ENCODE measurements around the gene ANKAR.
"Not testable (repeated sequence)": the region's sequence is repeated elsewhere in the genome, so short reads cannot be mapped to it uniquely, and the experiment has no call there.

ANKAR gene

DNA sequence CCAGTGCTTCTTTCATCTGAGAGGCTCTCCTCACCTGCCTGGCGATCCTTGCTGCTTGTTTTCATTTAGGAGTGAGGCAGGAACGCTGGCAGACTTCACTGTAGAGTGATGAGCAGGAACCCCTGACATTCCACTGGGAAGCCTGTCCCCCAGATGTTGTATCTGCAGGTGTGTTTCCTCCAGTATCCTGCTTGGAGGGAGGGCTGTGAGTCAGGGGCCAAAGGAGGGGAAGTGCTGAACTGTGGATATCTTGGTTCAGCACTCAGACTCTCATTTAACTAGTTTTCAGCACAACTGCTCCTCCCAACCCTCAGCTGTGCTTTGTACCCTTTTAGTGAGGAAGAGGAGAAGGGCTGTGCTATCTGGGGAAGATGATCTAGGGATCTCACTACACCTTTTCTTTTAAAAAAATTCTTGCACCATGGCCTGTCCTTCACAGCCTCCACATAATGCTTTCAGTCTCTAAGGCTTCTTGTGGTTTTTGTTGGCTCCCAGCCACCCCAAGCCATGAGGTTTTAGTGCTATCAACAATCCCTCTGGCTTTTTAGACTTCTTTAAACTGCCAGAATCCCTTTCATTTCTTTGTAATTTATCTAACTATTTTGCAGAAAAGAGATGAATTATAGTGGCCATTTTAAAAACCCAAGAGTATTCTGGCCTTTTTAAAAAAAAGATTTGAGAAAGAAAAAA is 11.2 kb downstream of the ANKAR start:
- TF ChIP-seq EZH2phosphoT487 (IDR thresholded peaks at IDR 0.05; ENCODE audit: borderline replicate concordance, low read length): no peak
- TF ChIP-seq, protein P1, sequence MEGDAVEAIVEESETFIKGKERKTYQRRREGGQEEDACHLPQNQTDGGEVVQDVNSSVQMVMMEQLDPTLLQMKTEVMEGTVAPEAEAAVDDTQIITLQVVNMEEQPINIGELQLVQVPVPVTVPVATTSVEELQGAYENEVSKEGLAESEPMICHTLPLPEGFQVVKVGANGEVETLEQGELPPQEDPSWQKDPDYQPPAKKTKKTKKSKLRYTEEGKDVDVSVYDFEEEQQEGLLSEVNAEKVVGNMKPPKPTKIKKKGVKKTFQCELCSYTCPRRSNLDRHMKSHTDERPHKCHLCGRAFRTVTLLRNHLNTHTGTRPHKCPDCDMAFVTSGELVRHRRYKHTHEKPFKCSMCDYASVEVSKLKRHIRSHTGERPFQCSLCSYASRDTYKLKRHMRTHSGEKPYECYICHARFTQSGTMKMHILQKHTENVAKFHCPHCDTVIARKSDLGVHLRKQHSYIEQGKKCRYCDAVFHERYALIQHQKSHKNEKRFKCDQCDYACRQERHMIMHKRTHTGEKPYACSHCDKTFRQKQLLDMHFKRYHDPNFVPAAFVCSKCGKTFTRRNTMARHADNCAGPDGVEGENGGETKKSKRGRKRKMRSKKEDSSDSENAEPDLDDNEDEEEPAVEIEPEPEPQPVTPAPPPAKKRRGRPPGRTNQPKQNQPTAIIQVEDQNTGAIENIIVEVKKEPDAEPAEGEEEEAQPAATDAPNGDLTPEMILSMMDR (IDR thresholded peaks at IDR 0.05; ENCODE audit: low read depth, low read length, poor library complexity, severe bottlenecking): no peak
- Histone ChIP-seq H3K4me3 (ENCODE audit: low read length) (no peak overlapping the region), H3F3A (ENCODE audit: control insufficient read depth, insufficient read depth) (no peaks in the 10 kb centered on the region), H4K20me1 (ENCODE audit: control insufficient read depth, insufficient read depth, low read depth, low read length) (no peaks in the 10 kb centered on the region), H3K27me3 (ENCODE audit: control insufficient read depth, low read length) (no peaks in the 10 kb centered on the region), H3K36me3 (ENCODE audit: control insufficient read depth, low read length) (no peaks in the 10 kb centered on the region), H3K27ac (ENCODE audit: low read depth, low read length) (no peak overlapping the region), H3K9me3 (ENCODE audit: control insufficient read depth, insufficient read depth, low read length) (no peaks in the 10 kb centered on the region), H3K9me2 (replicated peaks; ENCODE audit: control insufficient read depth, low read length) (no peaks in the 10 kb centered on the region), H3K79me2 (ENCODE audit: control insufficient read depth, low read length) (no peaks in the 10 kb centered on the region), H3K4me2 (ENCODE audit: low read length) (no peak overlapping the region), H3K4me1 (ENCODE audit: control insufficient read depth, low read length) (no peaks in the 10 kb centered on the region)

DNA sequence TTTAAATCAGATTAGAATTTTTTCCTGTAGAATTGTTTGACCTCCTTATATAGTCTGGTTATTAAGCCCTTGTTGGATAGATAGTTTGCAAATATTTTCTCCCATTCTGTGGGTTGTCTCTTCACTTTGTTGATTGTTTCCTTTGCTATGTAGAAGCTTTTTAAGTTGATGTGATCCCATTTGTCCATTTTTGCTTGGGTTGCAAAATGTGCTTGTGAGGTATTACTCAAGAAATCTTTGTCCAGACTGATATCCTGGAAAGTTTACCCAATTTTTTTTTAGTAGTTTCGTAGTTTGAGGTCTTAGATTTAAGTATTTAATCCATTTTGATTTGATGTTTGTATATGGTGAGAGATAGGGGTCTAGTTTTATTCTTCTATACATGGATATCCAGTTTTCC is 13.3 kb downstream of the ANKAR start:
- not testable (repeated sequence) for H3F3A ChIP-seq (ENCODE audit: control insufficient read depth, insufficient read depth); H3K79me2 ChIP-seq (ENCODE audit: control insufficient read depth, low read length); H3K4me1 ChIP-seq (ENCODE audit: control insufficient read depth, low read length); H3K4me3 ChIP-seq (ENCODE audit: low read length); H3K36me3 ChIP-seq (ENCODE audit: control insufficient read depth, low read length); H3K4me2 ChIP-seq (ENCODE audit: low read length); H3K27ac ChIP-seq (ENCODE audit: low read depth, low read length); H4K20me1 ChIP-seq (ENCODE audit: control insufficient read depth, insufficient read depth, low read depth, low read length); H3K27me3 ChIP-seq (ENCODE audit: control insufficient read depth, low read length); H3K9me3 ChIP-seq (ENCODE audit: control insufficient read depth, insufficient read depth, low read length); H3K9me2 ChIP-seq (replicated peaks; ENCODE audit: control insufficient read depth, low read length)

DNA sequence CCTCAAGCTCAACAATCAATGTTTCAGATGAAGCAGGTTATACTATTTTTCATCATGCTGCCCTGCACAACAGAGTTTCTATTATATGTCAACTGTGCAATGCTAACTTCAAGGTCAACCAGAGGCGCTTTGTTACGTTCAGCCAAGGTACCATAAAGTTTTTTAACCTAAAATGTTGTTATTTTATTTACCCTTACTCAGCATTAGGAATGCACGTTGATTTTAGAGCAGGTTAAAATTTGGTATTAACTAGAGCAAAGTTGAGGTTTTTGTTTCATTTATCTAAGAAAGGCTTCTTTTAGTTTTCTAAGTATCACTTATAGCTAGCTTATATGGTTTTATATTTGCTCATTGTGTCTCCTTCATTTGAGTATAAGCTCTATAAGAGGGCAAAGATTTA is 21.8 kb downstream of the ANKAR start:
- Histone ChIP-seq H3K4me1 (ENCODE audit: control insufficient read depth, low read length) (no peaks in the 10 kb centered on the region), H3K4me2 (ENCODE audit: low read length) (no peak overlapping the region), H3K9me2 (replicated peaks; ENCODE audit: control insufficient read depth, low read length) (no peaks in the 10 kb centered on the region), H3F3A (ENCODE audit: control insufficient read depth, insufficient read depth) (no peaks in the 10 kb centered on the region), H3K27ac (ENCODE audit: low read depth, low read length) (no peak overlapping the region), H3K27me3 (ENCODE audit: control insufficient read depth, low read length) (no peaks in the 10 kb centered on the region), H3K9me3 (ENCODE audit: control insufficient read depth, insufficient read depth, low read length) (no peaks in the 10 kb centered on the region), H3K79me2 (ENCODE audit: control insufficient read depth, low read length) (no peaks in the 10 kb centered on the region), H3K36me3 (ENCODE audit: control insufficient read depth, low read length) (no peaks in the 10 kb centered on the region), H4K20me1 (ENCODE audit: control insufficient read depth, insufficient read depth, low read depth, low read length) (no peaks in the 10 kb centered on the region), H3K4me3 (ENCODE audit: low read length) (no peak overlapping the region)
- TF ChIP-seq, protein P1 (IDR thresholded peaks at IDR 0.05; ENCODE audit: low read depth, low read length, poor library complexity, severe bottlenecking): no peak
- TF ChIP-seq EZH2phosphoT487 (IDR thresholded peaks at IDR 0.05; ENCODE audit: borderline replicate concordance, low read length): no peak

DNA sequence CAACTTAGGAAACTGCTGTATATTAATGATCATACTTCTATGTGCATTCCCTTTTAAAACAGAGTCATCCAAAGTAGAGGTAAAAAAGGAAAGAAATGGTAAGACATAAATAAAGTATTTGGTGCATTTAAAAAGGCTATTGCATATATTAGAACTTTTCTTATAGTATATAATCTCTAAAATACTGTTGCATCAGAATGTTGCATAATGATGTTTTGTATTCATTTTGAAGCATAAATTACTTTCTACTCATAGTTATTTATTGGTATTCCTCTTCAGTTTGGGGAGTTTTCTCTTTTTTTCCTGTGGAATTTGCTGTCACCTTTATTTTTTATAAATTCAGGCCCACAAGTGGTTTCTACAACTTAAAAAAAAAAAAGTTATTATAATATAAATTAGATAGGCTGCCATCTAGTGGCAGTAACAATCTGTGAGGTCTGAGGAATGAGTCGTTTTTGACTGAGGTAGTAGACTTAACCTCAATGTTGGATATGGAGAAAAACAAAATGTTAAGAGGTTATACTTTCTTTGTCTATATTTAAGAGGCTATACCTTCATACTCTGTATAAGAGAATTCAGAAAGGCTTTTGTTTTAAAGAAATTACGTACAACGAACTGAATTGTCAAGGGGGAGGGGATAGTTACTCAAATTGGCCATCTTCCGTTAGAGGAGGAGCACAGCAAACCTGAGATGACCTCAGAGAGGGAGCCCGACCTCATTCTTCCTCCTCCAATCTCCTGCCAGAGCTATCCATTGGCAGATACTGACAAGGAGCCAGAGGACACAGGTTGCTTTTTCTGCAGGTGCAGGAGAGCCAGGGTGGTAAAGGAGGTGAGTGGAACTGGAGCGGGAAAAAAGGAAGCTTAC is 23.8 kb downstream of the ANKAR start:
- no peaks in the 10 kb centered on the region for H3K27me3 ChIP-seq (ENCODE audit: control insufficient read depth, low read length)
- no peaks in the 10 kb centered on the region for H3K9me3 ChIP-seq (ENCODE audit: control insufficient read depth, insufficient read depth, low read length)
- H4K20me1 ChIP-seq (ENCODE audit: control insufficient read depth, insufficient read depth, low read depth, low read length): no peaks in the 10 kb centered on the region
- no peaks in the 10 kb centered on the region for H3F3A ChIP-seq (ENCODE audit: control insufficient read depth, insufficient read depth)
- TF ChIP-seq EZH2phosphoT487 (IDR thresholded peaks at IDR 0.05; ENCODE audit: borderline replicate concordance, low read length): no peak
- TF ChIP-seq, protein P1 (IDR thresholded peaks at IDR 0.05; ENCODE audit: low read depth, low read length, poor library complexity, severe bottlenecking): peak; percentile 2
- H3K4me1 ChIP-seq (ENCODE audit: control insufficient read depth, low read length): no peaks in the 10 kb centered on the region
- H3K9me2 ChIP-seq (replicated peaks; ENCODE audit: control insufficient read depth, low read length): no peaks in the 10 kb centered on the region
- H3K4me3 ChIP-seq (ENCODE audit: low read length): no peak overlapping the region
- no peak overlapping the region for H3K4me2 ChIP-seq (ENCODE audit: low read length)
- no peak overlapping the region for H3K27ac ChIP-seq (ENCODE audit: low read depth, low read length)
- no peaks in the 10 kb centered on the region for H3K36me3 ChIP-seq (ENCODE audit: control insufficient read depth, low read length)
- no peaks in the 10 kb centered on the region for H3K79me2 ChIP-seq (ENCODE audit: control insufficient read depth, low read length)

All from DOHH2 (cell line).